CD4-positive, alpha-beta T cell treated with Interleukin-4 for 4 hours (primary cell): ENCODE results near the gene ZCCHC7.
"Not testable (repeated sequence)": the region's sequence is repeated elsewhere in the genome, so short reads cannot be mapped to it uniquely, and the experiment has no call there.

Source experiments
- DNase-seq: peaks from one replicate; pipeline ENCODE4 v3.0.0-alpha.2; 2020

ZCCHC7 gene

DNA sequence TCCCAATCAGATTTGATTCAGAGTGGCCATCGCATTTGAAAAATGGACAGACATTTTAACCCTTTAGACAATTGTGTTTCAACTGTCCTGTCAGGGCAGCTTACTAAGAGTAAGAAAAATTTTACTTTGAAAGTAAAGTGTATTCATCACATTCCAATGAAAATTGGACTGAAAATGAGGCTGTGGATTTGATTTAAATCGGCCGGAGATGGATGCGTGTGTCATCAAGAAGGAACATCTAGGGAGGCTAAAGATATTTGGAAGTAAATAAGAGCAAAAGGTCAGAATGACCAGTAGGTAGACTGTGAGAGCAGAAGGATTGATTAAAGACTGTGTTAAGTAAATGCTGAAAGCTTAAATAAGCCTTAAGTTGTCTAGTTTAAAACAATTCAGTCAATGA, 1.5 kb downstream of the ZCCHC7 start:
- no peak for DNase-seq

DNA sequence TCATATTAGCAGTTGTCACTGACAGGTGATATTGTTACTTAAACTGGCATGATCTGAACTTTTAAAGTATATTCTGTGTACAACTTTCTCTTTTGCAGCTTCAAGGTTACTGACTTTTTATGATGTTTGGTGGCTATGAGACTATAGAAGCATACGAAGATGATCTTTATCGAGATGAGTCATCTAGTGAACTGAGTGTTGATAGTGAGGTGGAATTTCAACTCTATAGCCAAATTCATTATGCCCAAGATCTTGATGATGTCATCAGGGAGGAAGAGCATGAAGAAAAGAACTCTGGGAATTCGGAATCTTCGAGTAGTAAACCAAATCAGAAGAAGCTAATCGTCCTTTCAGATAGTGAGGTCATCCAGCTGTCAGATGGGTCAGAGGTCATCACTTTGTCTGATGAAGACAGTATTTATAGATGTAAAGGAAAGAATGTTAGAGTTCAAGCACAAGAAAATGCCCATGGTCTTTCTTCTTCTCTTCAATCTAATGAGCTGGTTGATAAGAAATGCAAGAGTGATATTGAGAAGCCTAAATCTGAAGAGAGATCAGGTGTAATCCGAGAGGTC, 5.9 kb downstream of the ZCCHC7 start:
- DNase-seq: no peak

- DNase-seq: no peak
These were observed 6.6 kb downstream of the ZCCHC7 start for GRCh38 chr9:37127018-37127417.

- no peak for DNase-seq
These were observed 7.7 kb downstream of the ZCCHC7 start for GRCh38 chr9:37128051-37128450.

DNA sequence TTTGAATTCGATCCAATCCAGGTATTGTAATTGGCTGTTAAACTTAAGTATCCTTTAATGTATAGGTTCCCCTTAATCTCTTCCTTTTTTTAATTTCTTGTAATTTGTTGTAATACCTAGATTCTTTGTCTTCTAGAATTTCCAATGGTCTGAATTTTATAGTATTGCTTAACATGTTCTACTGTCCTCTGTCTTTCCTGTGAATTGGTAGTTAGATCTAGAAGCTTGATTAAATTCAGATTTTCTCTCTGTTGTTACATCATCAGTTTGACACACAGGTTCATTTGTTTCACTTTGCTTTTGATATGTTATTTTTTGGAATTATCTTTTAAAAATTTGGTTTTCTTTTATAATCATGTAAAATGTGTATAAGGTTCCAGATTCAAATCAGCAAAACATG, 13.8 kb downstream of the ZCCHC7 start:
- DNase-seq: no peak

DNA sequence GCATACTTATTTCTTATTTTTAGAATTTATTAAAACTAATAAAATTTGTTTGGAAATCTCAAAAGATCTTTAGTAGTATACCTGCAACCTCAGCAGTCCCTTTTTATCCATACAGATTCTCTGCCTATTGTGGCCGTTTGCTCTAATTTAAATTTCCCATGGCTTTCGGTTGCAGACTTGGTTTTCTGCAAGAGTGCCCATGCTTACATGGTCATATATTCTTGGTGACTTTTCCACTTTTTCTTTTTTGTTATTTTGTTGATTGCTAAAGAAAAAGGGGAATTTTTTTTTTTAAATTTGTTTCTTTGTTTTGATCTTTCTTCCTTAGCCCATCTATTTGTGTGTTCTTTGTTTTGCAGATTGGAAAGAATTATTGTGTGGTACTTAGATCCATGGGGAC, 20.6 kb downstream of the ZCCHC7 start:
- no peak for DNase-seq

DNA sequence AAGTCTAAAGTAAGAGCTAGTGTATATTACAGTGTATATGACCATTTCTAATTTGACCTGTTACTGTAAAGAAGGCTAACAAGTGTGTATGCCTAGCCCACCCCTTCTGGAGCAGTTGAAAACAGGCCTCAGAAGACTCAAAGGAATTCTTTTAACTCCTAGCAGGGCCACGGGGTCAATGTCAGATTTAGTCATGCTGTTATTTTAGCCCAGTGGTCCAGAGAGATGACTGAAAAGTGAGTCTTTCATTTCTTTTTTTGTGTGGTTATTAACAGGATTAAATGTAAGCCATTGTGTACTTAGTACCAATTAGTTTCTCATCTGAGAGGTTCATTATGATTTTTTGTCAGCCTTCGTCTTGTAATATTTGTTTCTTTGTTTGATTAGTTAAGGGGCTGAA, 24.4 kb downstream of the ZCCHC7 start:
- DNase-seq: no peak

- peak; percentile 63 for DNase-seq
These were observed 26.0 kb downstream of the ZCCHC7 start for GRCh38 chr9:37146410-37146809.

DNA sequence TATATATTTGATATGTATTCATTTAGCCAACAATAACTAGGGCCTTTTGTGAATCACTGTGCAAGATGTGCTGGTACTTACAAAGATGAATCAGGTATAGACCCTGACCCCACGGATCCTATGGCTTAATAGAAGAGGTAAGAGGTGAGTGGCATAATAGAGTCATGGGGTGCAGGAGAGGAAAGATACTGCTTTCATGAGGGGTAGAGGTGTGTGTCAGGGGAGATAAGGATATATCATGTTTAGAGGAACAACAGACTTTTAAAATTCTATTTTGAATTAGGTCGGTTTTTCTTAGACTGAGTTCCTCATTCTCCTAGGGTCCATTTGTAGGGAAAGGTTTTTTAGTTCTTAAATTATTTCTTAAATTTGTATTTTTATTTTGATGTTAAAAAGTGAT, 27.8 kb downstream of the ZCCHC7 start:
- DNase-seq: no peak

- no peak for DNase-seq
These were observed 29.4 kb downstream of the ZCCHC7 start for GRCh38 chr9:37149666-37150308.

GRCh38 chr9:37150415-37150814, 30.0 kb downstream of the ZCCHC7 start:
- no peak for DNase-seq

DNA sequence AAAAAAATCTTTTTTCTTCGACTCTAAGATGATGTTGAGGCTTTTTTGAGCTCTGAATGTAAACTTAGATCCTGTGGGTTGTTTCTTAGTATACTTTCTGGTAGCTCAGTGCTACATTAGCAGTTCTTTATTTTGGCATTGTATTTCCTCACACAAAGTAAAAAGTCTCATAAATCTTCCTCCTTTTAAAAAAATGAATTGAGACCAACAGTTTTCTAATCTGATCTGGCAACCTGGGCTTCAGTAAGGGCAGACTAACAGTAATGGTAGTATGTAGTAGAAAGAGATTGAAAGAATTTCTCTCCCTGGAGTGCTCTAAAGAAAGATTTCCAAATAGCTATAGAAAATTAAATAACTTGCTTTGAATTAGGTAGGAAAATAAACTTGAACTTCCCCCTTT, 31.4 kb downstream of the ZCCHC7 start:
- no peak for DNase-seq

DNA sequence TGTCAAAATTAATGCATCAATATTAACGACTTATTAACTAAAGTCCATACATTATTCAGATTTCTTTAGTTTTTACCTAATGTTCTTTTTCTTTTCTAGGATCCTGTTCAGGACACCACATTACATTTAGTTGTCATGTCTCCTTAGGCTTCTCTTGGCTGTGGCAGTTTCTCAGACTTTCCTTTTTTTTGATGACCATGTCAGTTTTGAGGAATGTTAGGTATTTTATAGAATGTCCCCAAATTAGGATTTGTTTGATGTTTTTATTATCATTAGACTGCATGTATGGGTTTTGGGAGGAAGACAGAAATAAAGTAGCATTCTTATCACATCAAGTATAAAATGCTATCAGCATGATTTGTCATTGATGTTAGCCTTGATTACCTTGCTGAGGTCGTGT, 32.0 kb downstream of the ZCCHC7 start:
- DNase-seq: no peak

DNA sequence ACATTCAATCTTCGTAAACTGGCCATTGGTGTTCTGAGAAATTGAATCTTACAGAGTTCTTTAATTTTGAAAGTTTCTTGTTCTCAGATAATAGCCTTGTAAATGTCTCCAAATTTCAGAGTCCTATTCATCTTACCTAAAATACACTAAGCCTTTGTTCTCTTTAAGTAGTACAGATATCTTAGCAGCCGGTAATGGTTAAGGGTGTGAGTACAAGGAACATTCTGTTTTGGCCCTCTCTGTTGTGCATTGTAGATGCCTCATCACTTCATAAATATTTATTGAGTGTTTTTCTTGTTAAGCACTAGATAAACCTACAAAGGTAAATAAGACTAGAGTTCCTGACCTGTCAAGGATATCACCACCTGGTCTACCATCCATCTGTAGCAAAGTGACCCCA, 35.2 kb downstream of the ZCCHC7 start:
- DNase-seq: no peak

DNA sequence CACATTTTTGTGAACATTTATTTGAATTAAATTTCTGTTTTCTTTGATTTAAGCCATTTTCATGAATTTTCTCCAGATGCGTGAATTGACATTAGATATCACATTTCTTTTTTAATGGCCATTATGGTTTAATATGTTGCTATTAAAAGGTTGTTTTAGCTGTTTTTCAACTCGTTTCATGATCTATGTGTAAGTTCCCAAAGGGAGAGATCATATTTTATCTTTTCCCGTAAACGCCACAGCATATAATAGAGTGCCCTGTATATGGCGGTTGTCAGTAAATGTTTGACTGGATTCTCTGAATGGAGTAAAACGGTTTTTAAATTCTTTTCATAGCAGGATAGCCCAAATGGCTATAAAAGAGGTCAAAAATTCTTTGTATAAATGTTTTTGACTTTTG, 35.8 kb downstream of the ZCCHC7 start:
- DNase-seq: no peak

GRCh38 chr9:37156781-37157356, 36.5 kb downstream of the ZCCHC7 start:
- no peak for DNase-seq

GRCh38 chr9:37157726-37158377, 37.5 kb downstream of the ZCCHC7 start:
- DNase-seq: no peak

DNA sequence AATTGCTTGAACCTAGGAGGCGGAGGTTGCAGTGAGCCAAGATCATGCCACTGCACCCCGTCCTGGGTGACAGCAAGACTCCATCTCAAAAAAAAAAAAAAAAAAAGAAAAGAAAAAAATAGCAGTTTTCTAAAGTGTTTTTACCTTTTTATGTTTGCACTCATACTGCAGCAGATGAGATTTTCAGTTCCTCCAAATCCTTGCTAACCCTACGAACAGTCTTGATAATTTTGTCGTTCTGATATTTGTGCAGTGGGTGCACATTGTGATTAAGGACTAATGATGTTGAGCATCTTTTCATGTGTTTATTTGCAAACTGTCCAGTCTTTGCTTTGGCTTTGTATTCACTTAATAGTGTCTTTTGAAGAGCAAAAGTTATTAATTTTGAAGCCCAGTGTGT, 42.9 kb downstream of the ZCCHC7 start:
- no peak for DNase-seq

DNA sequence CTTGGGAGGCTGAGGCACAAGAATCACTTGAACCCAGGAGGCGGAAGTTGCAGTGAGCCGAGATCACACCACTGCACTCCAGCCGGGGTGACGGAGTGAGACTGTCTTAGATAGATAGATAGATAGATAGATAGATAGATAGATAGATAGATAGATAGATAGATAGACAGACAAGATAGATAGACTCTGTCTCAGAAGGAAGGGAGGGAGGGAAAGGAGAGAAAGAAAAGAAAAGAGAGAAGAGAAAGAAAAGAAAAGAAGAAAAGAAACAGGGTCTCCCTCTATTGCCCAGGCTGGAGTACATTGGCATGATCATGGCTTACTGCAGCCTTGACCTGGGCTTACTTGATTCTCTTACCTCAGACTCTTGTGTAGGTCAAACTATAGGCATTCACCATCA, 44.0 kb downstream of the ZCCHC7 start:
- DNase-seq: not testable (repeated sequence)

GRCh38 chr9:37165644-37166043, 45.3 kb downstream of the ZCCHC7 start:
- no peak for DNase-seq

DNA sequence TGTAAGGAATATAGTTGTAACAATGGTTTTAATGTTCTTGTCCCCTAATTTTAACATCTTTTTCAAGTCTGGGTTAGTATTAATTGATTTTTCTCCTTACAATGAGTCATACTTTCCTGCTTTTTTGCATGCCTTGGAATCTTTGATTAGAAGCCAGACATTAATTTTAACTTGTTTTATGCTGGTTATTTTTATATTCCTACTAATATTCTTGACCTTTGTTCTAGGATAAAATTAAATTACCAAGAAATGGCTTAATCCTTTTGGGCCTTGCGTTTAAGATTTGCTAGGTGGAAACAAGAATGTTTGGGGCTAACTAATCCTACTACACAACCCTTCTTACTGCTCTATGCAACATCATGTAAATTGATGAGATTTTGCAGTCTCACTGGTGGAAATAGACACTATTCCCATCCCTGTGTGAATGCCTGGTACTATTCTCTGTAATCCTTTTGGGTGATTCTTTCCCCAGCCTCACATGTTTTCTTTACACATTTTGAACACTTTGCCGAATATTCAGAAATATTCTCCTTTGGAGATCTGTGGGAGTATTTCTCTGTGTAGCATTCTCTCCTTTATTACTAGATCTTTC, 47.2 kb downstream of the ZCCHC7 start:
- DNase-seq: no peak

DNA sequence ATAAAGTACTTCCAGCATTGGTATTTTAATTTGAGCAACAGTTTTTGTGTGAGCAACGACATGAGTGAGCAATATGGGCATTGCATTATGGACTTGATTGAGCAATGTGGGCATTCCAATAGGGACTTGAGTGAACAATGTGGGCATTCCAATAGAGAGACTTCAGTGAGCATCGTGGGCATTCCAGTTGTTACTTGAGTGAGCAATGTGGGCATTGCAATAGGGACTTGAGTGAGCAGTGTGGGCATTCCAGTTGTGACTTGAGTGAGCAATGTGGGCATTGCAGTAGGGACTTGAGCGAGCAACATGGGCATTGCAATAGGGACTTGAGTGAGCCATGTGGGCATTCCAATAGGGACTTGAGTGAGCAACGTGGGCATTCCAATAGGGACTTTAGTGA, 52.2 kb downstream of the ZCCHC7 start:
- no peak for DNase-seq

- no peak for DNase-seq
These were observed 53.9 kb downstream of the ZCCHC7 start for GRCh38 chr9:37174247-37174646.

DNA sequence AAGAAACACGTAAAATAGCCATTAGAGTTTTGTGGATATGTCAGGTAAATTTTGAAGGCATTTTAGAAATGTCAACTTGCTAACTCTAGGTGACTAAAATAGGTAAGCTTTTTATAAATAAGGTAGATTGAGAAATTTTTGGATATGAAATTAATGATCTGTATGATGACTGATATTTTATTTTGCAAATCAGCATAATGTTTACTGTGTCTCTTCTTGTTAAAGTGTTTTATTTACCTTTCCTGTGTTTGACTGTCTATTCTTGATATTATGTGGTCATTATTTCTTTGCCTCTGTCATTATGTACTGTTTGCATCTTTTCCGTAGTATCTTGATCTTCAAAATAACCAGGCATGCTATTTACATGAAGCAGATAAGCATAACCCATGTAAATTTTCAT, 58.4 kb downstream of the ZCCHC7 start:
- DNase-seq: no peak
